ENCODE measurements around the gene HEATR1.
"Not testable (repeated sequence)": the region's sequence is repeated elsewhere in the genome, so short reads cannot be mapped to it uniquely, and the experiment has no call there.

HEATR1 gene

DNA sequence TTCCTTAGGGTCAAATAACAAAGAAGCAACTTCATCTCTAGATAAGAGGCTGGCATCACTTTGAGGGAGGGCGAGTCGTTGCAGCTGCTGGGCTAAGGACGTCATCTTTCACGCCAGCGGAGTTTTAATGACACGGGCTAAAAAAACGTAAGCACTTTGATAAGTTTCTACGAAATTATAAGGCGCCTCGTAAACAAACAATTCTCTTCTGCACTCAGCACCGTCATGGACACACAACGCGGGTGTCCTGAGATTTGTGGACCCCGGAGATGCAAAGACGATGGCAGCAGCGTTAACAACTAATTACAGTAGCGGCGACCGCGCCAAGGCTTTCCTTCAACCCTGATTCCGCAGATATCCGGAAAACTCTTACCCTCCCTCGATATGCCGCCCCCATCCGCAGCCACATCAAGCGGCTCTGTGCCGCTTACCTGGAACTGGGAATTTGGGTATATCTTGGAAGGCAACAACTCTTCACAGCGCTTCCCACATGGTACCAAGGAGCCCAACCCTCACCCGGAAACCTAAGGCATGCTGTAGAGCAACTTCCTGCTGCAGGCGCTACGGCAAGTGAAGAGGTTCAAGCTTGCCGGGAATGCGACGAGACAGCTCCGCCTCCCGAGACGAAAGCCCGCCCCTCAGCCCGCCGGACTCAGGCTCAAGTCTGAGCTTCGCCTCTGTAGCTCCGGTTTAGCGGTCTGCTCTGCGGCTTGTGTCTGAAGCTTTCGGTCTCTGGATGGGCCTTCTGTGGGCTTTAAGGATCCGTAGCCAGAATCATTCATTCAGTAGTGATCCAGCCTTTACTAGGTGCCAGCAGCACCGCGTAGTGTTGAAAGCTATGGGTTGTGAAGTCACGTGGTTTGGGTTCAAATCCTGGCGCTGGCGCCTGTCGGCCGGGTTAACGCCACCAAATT lies at the start of gene HEATR1:
Gene HEATR1, minus strand, starts transcription at position 526 of the 914 bp plus-strand sequence. Its CDS starts 421 bp downstream, at position 105.
- DNase-seq (ENCODE audit: low read depth in 2 of 2, low spot score in 1 of 2) = peak; percentile 58 to 73

DNA sequence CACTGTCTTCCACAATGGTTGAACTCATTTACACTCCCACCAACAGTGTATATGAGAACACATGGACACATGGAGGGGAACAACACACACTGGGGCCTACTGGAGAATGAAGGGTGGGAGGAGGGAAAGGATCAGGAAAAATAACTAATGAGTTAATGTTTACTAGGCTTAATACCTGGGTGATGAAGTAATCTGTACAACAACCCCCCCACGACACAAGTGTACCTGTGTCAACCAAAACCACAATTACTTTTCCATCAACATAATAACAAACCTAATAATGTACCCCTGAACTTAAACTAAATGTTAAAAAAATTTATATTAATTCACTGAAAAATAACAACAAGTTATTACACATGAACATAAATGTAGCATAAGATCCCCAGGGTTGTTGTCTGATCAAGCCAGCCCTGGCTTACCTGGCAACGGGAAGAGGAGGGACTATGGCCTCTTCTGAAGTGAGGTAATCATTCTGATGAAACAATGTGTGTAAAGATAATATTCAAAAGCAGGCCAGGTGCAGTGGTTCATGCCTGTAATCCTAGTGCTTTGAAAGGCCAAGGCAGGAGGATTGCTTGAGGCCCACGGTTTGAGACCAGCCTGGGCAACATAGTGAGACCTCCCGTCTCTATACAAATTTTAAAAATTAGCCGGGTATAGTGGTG lies 40.8 kb upstream of the HEATR1 start:
- DNase-seq (ENCODE audit: low read depth in 2 of 2, low spot score in 1 of 2) = no peak

DNA sequence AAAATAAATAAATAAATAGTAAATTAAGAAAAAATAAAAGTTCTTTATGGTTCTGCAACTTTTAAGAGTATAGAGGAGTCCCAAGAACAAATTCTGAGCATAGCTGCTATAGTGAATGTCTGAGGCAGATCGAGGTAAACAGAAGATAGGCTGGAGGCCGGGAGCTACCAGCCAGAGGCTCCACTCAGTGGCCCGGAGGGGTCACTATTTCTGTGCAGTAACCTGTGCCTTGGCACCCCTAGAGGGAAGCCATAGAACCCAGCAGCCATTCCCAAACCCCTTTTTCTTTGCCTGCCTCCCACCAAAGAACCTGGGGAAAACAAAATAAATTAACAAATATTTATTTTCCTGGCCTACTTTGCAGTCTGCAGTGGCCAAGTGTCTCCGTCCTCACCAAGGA lies 38.4 kb upstream of the HEATR1 start:
- no peak for DNase-seq (ENCODE audit: low read depth in 2 of 2, low spot score in 1 of 2)

DNA sequence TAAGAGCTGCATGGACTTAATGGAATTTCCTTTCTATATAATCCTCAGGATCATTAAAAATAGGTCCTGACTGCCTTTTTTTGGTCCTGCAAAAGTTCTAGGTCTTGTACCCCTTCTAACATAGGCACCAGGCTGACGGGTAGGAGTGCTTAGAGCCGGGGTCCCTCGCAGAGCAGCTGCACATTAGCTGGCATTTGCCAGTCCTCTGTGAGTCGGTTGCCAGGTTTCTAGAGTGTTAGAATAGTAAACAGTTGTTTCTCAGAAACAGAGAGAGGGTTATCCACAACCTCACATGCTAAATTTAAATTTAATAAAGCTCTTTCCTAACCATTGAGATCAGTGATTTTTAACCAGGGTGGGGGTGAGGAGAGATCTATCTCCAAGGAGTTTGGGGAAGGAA lies 35.4 kb upstream of the HEATR1 start:
- DNase-seq (ENCODE audit: low read depth in 2 of 2, low spot score in 1 of 2) = no peak

- DNase-seq (ENCODE audit: low read depth in 2 of 2, low spot score in 1 of 2) = no peak
Measured at GRCh38 chr1:236638945-236639344, 34.6 kb upstream of the HEATR1 start.

DNA sequence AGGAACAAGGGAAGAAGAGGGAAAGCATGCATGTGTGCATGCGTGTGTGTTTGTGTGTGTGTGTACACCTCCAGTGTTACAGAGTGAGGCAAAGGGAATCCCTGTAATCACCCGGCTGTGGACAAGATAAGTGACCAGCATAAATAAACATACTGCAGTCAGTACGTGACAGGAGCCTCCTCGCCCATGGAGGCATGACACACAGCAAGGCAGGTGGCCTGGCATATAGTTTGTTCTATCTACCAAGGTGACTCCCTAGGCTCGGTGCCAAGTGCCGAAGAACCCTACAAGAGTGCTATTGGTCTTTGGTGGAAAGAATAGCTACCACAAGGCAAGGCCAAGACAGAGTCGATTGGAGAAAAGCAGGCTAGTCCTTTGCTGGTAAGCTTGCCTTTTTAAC lies 31.7 kb upstream of the HEATR1 start:
- DNase-seq (ENCODE audit: low read depth in 2 of 2, low spot score in 1 of 2) = no peak

GRCh38 chr1:236627727-236628408 lies 23.6 kb upstream of the HEATR1 start:
- DNase-seq (ENCODE audit: low read depth in 2 of 2, low spot score in 1 of 2) = no peak

DNA sequence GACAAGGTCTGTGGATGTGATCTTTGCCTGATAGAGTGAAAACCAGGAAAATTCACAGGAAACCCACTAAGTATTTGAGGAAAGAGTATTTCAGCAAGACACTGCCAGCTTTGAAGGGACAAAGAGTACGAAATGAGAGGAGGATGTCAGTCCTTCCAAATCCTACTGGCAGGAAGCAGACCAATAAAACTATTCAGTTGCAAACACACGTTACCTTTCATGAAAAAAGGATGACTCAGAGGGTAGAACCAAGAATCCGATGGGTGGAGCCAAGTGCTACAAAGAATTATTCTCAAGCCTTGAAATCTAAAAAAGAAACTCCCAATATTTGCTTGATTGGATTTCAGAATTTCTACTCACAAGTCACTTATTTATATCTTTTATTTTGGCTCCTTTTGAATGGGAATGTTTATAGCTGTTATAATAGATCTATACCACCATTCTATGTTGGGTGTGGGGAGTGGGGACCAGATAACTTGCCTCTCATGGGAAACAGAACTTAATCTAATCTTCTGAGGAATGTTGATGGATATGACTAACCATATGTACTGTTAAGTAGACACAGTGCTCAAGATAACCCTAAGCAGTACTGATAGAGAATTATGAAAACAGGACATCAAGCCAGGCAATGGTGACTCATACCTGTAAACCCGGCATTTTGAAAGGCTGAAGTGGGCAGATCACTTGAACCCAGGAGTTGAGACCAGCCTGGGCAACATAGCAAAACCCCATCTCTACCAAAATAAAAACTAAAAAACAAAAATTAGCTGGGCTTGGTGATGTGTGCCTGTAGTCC lies 19.3 kb upstream of the HEATR1 start:
- DNase-seq (ENCODE audit: low read depth in 2 of 2, low spot score in 1 of 2) = no peak

DNA sequence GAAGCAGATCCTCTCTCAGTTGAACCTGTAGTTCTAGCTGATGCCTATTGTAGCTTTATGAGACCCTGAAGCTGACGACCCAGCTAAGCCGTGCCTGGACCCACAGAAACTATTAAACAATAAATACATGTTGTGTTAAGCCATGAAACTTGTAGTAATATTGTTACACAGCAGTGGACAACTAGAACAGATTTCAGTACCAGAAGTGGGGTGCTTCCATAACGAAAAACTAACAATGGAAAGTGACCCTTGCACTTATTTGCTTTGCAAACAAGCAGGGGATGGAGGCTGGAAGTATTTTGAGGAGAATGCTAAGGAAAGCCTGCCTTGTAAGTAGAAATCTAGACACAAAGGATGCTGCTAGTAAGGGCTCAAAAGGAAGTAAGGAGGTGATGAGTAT lies 18.1 kb upstream of the HEATR1 start:
- DNase-seq (ENCODE audit: low read depth in 2 of 2, low spot score in 1 of 2) = no peak

GRCh38 chr1:236619398-236619797 lies 15.1 kb upstream of the HEATR1 start:
- no peak for DNase-seq (ENCODE audit: low read depth in 2 of 2, low spot score in 1 of 2)

DNA sequence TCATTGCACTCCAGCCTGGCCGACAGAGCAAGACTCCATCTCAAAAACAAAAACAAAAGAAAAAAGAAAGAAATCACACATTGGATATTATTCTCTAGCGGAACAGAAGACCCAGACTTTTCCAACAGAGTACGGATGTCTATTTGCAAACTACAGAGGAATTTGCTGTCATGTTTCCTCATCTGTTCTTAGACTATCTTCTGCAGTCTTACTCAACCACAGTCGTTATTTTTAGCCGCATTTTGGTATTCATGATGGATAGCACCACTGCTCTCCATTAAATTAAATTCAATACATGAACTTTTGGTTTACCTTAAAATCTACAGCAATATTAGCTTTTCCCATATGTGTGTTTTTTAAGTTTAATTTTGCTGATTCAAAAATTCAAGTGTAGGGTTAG lies 14.2 kb upstream of the HEATR1 start:
- DNase-seq (ENCODE audit: low read depth in 2 of 2, low spot score in 1 of 2) = no peak

GRCh38 chr1:236615399-236616148 lies 11.3 kb upstream of the HEATR1 start:
- DNase-seq (ENCODE audit: low read depth in 2 of 2, low spot score in 1 of 2) = no peak

DNA sequence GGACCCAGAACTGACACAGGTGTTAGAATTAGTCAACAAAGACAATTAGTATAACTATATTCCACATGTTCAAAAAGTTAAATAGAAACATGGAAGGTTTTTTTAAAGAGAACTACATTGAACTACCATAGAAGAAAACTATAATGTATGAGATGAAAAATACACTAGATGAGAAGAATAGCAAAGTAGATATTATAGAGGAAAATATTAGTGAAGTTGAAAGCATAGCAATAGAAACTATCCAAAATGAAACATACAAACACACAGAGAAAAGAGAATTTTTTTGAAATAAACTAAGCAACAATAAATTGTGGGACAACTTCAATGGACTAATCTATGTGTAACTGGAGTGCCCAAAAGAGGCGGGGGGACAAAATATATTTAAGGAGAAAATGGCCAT lies 8.0 kb upstream of the HEATR1 start:
- no peak for DNase-seq (ENCODE audit: low read depth in 2 of 2, low spot score in 1 of 2)

DNA sequence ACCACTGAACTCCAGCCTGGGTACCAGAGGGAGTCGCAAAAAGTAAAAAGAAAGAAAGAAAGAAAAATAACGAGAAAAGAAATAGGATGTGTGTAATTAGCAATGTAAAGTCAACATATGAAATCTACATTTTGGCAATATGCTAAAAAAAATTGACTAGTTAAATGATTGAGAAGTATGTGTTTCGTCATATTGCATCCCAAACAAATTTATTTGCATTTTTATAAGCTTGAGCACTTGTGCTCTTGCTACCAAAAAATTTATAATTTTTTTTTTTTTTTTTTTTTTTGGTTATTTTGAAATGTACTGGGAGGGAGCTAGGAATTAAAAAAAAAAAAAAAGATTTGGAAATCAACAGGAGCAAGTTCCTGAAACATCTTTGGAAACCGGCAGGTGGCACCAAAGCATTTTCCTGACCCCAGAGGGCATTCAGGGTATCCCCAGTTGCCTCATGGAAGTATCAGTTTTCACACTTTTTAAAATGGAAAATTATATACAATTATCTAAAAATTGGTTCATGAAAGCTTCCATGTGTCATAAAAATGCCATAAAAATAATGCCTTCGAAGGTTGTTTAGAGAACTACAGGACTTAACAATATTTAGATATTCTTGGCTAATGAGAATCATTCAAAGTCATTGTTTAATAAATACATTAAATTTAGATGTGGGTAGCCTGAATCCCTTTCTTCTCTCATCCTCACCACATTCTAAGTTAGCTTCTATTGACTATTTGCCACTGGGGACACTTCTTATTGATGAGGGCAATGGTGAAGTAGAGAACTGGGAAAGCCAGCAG lies 4.8 kb upstream of the HEATR1 start:
- DNase-seq (ENCODE audit: low read depth in 2 of 2, low spot score in 1 of 2) = no peak

DNA sequence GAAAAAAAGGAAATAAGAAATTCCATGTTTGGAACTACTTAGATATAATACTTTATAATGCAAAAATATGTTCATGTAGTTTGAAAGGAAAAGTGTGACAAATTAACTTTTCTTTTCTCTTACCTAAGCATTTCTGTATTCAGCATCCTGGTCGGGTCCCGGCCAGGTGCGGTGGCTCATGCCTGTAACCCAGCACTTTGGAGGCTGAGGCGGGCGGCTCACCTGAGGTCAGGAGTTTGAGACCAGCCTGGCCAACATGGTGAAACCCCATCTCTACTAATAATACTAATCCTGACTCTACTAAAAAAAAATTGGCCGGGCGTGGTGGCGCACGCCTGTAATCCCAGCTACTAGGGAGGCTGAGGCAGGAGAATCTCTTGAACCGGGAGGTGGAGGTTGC lies 3.3 kb upstream of the HEATR1 start:
- not testable (repeated sequence) for DNase-seq (ENCODE audit: low read depth in 2 of 2, low spot score in 1 of 2)

GRCh38 chr1:236604905-236605806 lies 840 bp upstream of the HEATR1 start:
- no peak for DNase-seq (ENCODE audit: low read depth in 2 of 2, low spot score in 1 of 2)

- no peak for DNase-seq (ENCODE audit: low read depth in 2 of 2, low spot score in 1 of 2)
Measured at GRCh38 chr1:236602171-236602570, 2.1 kb downstream of the HEATR1 start.

GRCh38 chr1:236590553-236591150 lies 13.7 kb downstream of the HEATR1 start:
- no peak for DNase-seq (ENCODE audit: low read depth in 2 of 2, low spot score in 1 of 2)
